Measurements from ENCODE around the gene CDHR3.
"Not testable (repeated sequence)": the region's sequence is repeated elsewhere in the genome, so short reads cannot be mapped to it uniquely, and the experiment has no call there.

CDHR3 gene

DNA sequence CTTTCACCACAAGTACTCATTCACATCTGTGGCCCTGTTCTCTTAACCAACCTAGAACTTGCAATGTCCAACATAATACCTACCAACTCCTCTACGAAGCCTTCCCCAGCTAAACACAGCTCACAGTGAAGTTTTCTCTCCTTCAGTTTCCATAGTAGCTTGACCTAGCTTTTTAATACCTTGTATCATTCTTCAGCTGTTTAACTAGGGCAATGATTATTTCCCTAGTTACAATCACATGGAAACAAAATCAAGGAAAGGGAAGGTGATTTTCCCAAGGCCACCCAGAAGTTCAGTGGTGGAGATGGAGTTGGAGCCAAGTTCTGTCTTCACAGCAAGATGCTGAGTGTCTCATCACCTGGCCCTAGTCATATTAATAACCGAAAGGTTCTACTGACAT, 16.3 kb downstream of the CDHR3 start:
- H3K4me3 ChIP-seq (ENCODE audit: low read depth, low read length) = no peak overlapping the region
- H3K4me1 ChIP-seq (ENCODE audit: control insufficient read depth, insufficient read depth, low read length, unreplicated experiment) = no peaks in the 10 kb centered on the region
- no peaks in the 10 kb centered on the region for H3K36me3 ChIP-seq (ENCODE audit: insufficient read depth, low read length)
- H3K27ac ChIP-seq (ENCODE audit: low read depth, low read length) = no peak overlapping the region
- peaks cover 17% of the 10 kb centered on the region; the same call in 1 of the 2 replicates for H3K27me3 ChIP-seq (ENCODE audit: insufficient read depth, low read length)
- no peak overlapping the region for H2AFZ ChIP-seq (ENCODE audit: low read length, unreplicated experiment)
- H3K79me2 ChIP-seq (ENCODE audit: control insufficient read depth, insufficient read depth, low read length, unreplicated experiment) = no peaks in the 10 kb centered on the region

DNA sequence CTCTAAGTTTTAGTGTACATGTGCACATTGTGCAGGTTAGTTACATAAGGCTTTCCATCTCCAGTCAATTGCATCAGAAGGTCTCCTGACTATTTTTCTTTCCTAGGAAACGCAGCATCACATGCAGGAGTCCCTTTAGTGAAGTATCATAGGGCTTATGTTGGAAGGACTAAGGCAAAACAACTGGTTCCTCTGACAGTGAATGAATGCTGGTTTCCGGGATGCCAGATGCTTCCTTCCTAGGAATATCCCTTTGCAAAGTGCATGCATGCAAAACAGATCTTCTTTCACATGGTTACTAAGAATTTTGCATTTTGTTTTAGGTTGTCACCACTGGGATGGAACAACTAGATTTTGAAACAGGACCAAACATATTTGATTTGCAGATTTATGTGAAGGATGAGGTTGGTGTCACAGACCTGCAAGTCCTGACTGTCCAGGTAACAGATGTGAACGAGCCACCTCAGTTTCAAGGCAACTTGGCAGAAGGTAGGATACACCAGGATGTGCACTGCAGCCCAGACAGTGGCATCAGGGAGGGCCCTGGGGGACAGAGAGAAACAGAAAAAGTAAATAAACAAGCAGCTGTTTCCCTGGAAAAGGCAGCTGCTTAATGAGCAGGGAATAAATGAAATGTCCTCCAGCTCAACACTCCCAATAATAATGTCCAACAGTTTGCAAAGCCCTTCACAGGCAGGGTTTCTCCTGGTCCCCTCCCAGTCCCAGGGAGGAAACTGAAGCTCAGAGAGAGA, 17.8 kb downstream of the CDHR3 start:
- Histone ChIP-seq H3K4me3 (ENCODE audit: low read depth, low read length) (no peak overlapping the region), H2AFZ (ENCODE audit: low read length, unreplicated experiment) (no peak overlapping the region), H3K4me1 (ENCODE audit: control insufficient read depth, insufficient read depth, low read length, unreplicated experiment) (no peaks in the 10 kb centered on the region), H3K36me3 (ENCODE audit: insufficient read depth, low read length) (no peaks in the 10 kb centered on the region), H3K27ac (ENCODE audit: low read depth, low read length) (no peak overlapping the region), H3K27me3 (ENCODE audit: insufficient read depth, low read length) (peaks cover 26% of the 10 kb centered on the region), H3K79me2 (ENCODE audit: control insufficient read depth, insufficient read depth, low read length, unreplicated experiment) (no peaks in the 10 kb centered on the region)

DNA sequence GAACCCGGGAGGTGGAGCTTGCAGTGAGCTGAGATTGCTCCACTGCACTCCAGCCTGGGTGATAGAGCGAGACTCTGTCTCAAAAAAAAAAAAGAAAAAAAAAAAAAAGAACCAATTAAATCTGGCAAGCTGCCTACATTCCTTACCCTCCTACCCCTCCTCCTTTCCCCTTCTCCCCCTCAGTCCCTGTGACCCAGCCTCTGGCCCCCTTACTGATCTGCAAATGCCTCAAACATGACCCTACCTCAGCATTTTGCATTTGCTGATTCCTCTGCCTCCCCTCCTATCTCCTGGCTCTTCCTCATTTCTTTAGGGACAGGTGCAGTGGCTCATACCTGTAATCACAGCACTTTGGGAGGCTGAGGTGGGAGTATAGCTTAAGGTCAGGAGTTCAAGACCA, 19.3 kb downstream of the CDHR3 start:
- H3K27me3 ChIP-seq (ENCODE audit: insufficient read depth, low read length) = peaks cover 37% of the 10 kb centered on the region
- no peaks in the 10 kb centered on the region for H3K36me3 ChIP-seq (ENCODE audit: insufficient read depth, low read length)
- H3K27ac ChIP-seq (ENCODE audit: low read depth, low read length) = no peak overlapping the region
- H3K4me3 ChIP-seq (ENCODE audit: low read depth, low read length) = no peak overlapping the region
- no peaks in the 10 kb centered on the region for H3K79me2 ChIP-seq (ENCODE audit: control insufficient read depth, insufficient read depth, low read length, unreplicated experiment)
- no peaks in the 10 kb centered on the region for H3K4me1 ChIP-seq (ENCODE audit: control insufficient read depth, insufficient read depth, low read length, unreplicated experiment)
- no peak overlapping the region for H2AFZ ChIP-seq (ENCODE audit: low read length, unreplicated experiment)

DNA sequence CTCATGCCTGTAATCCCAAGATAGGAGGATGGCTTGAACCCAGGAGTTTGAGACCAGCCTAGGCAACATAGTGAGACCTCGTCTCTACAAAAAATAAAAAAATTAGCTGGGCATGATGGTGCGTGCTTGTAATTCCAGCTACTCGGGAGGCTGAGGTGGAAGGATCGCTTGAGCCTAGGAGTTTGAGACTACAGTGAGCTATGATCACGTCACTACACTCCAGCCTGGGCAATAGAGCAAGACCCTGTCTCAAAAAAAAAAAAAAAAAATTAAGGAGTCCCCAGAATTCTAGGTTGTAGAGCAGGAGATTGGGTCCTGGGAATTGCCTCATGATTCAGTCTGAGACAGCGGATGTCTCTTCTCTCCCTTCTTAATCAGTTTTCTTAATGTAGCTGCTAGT, 21.7 kb downstream of the CDHR3 start:
- not testable (repeated sequence) for H3K4me1 ChIP-seq (ENCODE audit: control insufficient read depth, insufficient read depth, low read length, unreplicated experiment); H3K36me3 ChIP-seq (ENCODE audit: insufficient read depth, low read length); H3K79me2 ChIP-seq (ENCODE audit: control insufficient read depth, insufficient read depth, low read length, unreplicated experiment); H2AFZ ChIP-seq (ENCODE audit: low read length, unreplicated experiment); H3K4me3 ChIP-seq (ENCODE audit: low read depth, low read length); H3K27ac ChIP-seq (ENCODE audit: low read depth, low read length)
- H3K27me3 ChIP-seq (ENCODE audit: insufficient read depth, low read length) = peaks cover 43% of the 10 kb centered on the region

DNA sequence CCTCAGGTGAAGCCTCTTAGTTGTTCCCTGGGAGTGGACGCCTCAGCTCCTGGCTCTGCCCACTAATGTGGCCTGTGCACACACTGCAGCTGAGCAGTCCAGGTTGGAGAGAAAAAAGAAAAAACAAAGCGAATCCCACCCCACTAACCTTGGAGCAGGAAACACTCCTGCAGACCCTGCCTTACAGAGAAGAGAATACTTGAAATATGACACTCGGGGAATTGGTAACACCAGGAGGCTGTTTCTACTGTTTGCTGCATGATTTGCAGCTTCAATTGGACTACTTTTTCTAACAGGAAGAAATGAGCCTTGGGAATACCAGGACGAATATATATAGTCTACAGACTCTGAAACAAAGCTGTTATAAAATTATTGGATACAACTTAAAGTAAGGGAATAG, 22.2 kb downstream of the CDHR3 start:
- Histone ChIP-seq H3K36me3 (ENCODE audit: insufficient read depth, low read length) (no peaks in the 10 kb centered on the region), H3K27ac (ENCODE audit: low read depth, low read length) (no peak overlapping the region), H2AFZ (ENCODE audit: low read length, unreplicated experiment) (no peak overlapping the region), H3K27me3 (ENCODE audit: insufficient read depth, low read length) (peaks cover 47% of the 10 kb centered on the region), H3K4me1 (ENCODE audit: control insufficient read depth, insufficient read depth, low read length, unreplicated experiment) (no peaks in the 10 kb centered on the region), H3K4me3 (ENCODE audit: low read depth, low read length) (no peak overlapping the region), H3K79me2 (ENCODE audit: control insufficient read depth, insufficient read depth, low read length, unreplicated experiment) (no peaks in the 10 kb centered on the region)

DNA sequence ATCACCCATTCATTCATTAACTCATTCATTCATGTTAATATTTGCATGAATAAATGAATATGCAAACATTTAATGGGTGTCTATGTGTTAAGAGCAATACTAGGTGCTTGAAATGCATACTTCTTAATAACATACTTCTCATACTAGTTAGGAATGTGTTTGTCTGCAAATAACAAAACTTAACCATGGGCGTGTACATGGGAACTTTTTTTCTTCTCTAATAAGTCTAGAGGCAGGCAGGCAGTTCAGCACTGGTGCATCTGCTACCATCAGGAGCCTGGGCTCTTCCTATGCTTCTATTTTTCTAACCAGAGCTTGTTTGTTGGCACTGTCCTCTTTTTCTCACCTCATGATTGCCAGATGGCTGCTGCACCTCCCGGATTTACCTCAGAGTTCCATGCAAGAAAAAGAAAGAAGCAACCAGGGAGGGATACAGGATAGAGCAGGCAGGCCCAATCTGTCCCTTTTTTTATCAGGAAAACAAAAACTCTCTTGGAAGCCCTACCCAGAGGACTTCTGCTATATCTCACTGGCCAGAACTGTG, 22.7 kb downstream of the CDHR3 start:
- Histone ChIP-seq H3K27me3 (ENCODE audit: insufficient read depth, low read length) (peaks cover 51% of the 10 kb centered on the region), H3K36me3 (ENCODE audit: insufficient read depth, low read length) (no peaks in the 10 kb centered on the region), H3K4me3 (ENCODE audit: low read depth, low read length) (no peak overlapping the region), H3K4me1 (ENCODE audit: control insufficient read depth, insufficient read depth, low read length, unreplicated experiment) (no peaks in the 10 kb centered on the region), H2AFZ (ENCODE audit: low read length, unreplicated experiment) (no peak overlapping the region), H3K27ac (ENCODE audit: low read depth, low read length) (no peak overlapping the region), H3K79me2 (ENCODE audit: control insufficient read depth, insufficient read depth, low read length, unreplicated experiment) (no peaks in the 10 kb centered on the region)

DNA sequence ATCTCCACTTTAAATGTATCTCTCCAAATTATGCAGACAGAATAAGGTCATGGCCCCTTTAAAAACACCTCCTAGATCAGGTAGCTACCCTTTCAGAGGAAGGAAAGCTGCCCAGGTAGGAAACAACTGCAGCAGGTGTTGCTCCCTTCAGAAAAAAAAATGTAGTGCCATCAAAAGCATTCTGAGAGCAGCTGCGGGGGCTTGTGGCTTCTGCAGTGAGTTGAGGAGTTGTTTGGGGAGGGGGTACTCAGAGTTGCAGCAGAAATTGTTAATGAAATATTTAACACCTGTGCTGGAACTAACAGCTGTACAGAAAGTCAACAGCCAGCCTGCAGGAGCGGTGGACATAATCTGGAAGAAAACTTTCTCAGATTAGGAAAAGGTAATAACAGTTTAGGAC, 24.0 kb downstream of the CDHR3 start:
- Histone ChIP-seq H3K4me3 (ENCODE audit: low read depth, low read length) (no peak overlapping the region), H3K27ac (ENCODE audit: low read depth, low read length) (no peak overlapping the region), H3K36me3 (ENCODE audit: insufficient read depth, low read length) (no peaks in the 10 kb centered on the region), H3K79me2 (ENCODE audit: control insufficient read depth, insufficient read depth, low read length, unreplicated experiment) (no peaks in the 10 kb centered on the region), H3K4me1 (ENCODE audit: control insufficient read depth, insufficient read depth, low read length, unreplicated experiment) (no peaks in the 10 kb centered on the region), H2AFZ (ENCODE audit: low read length, unreplicated experiment) (no peak overlapping the region), H3K27me3 (ENCODE audit: insufficient read depth, low read length) (peaks cover 53% of the 10 kb centered on the region)

DNA sequence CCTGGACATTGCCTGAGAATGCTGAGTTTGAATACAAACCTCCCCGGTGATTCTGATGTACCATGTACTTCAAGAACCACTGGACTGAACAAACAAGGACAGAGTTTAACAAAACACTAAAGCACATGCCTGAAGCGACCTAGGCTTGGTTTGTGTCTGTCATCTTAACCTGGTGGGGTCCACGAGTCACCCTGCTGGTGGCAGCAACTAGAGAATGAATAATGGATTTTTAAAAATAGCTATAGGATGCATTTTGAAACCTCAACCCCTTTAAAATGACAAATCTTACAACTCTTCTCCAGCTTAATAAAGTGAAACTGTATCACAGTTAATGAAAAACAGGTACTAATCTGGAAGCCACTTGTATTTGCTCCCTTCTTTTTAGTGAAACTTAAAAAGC, 25.2 kb downstream of the CDHR3 start:
- Histone ChIP-seq H3K27me3 (ENCODE audit: insufficient read depth, low read length) (peaks cover 50% of the 10 kb centered on the region), H3K4me1 (ENCODE audit: control insufficient read depth, insufficient read depth, low read length, unreplicated experiment) (no peaks in the 10 kb centered on the region)

DNA sequence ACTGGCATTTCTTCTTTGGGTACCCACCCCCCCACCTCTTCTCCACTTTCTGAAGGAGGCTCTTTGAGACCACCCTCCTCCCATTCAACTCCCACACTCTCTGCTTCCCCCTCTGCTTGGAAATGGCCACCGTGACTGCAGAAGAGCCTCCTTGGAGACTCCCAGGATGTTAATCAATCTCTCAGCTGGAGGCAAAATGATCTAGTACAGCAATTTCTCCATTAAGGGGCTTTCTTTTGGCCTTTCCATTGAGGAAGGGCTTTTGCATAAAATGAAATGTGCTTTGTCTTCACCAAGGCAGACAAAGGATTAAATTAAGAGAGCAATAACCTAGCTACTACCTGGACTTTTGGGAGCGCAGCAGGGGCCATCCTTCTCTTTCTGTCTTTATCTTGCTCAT, 26.1 kb downstream of the CDHR3 start:
- no peak overlapping the region for H3K4me3 ChIP-seq (ENCODE audit: low read depth, low read length)
- H3K27ac ChIP-seq (ENCODE audit: low read depth, low read length) = no peak overlapping the region
- H3K4me1 ChIP-seq (ENCODE audit: control insufficient read depth, insufficient read depth, low read length, unreplicated experiment) = no peaks in the 10 kb centered on the region
- no peak overlapping the region for H2AFZ ChIP-seq (ENCODE audit: low read length, unreplicated experiment)
- H3K79me2 ChIP-seq (ENCODE audit: control insufficient read depth, insufficient read depth, low read length, unreplicated experiment) = no peaks in the 10 kb centered on the region
- no peaks in the 10 kb centered on the region for H3K36me3 ChIP-seq (ENCODE audit: insufficient read depth, low read length)
- peaks cover 47% of the 10 kb centered on the region for H3K27me3 ChIP-seq (ENCODE audit: insufficient read depth, low read length)

More for the DNA sequence above, 25.2 kb downstream of the CDHR3 start:
- H3K27ac ChIP-seq (ENCODE audit: low read depth, low read length) = no peak overlapping the region
- H3K4me3 ChIP-seq (ENCODE audit: low read depth, low read length) = no peak overlapping the region
- H3K36me3 ChIP-seq (ENCODE audit: insufficient read depth, low read length) = no peaks in the 10 kb centered on the region
- no peaks in the 10 kb centered on the region for H3K79me2 ChIP-seq (ENCODE audit: control insufficient read depth, insufficient read depth, low read length, unreplicated experiment)
- no peak overlapping the region for H2AFZ ChIP-seq (ENCODE audit: low read length, unreplicated experiment)

DNA sequence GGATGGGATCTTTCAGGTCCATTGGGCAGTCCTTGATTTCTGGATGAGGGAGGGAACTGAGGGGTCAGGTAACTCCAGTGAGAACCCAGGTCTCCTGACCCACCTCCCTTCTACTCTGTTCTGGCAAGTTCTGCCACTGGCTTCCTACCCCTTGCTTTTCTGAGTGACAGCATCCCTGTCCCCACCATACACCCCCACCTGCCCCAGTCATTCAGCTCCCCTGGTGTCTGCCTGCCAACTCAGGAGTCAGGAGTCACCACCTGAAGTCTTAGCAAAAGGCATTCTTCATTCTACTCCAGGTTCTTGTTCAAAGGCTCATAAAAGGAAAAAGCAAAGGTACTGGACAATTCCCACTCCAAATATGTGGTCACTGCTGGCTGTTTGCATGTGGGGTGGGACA, 26.6 kb downstream of the CDHR3 start:
- H3K27ac ChIP-seq (ENCODE audit: low read depth, low read length) = no peak overlapping the region
- H2AFZ ChIP-seq (ENCODE audit: low read length, unreplicated experiment) = no peak overlapping the region
- H3K4me1 ChIP-seq (ENCODE audit: control insufficient read depth, insufficient read depth, low read length, unreplicated experiment) = no peaks in the 10 kb centered on the region
- H3K4me3 ChIP-seq (ENCODE audit: low read depth, low read length) = no peak overlapping the region
- no peaks in the 10 kb centered on the region for H3K79me2 ChIP-seq (ENCODE audit: control insufficient read depth, insufficient read depth, low read length, unreplicated experiment)
- no peaks in the 10 kb centered on the region for H3K36me3 ChIP-seq (ENCODE audit: insufficient read depth, low read length)
- peaks cover 50% of the 10 kb centered on the region for H3K27me3 ChIP-seq (ENCODE audit: insufficient read depth, low read length)

DNA sequence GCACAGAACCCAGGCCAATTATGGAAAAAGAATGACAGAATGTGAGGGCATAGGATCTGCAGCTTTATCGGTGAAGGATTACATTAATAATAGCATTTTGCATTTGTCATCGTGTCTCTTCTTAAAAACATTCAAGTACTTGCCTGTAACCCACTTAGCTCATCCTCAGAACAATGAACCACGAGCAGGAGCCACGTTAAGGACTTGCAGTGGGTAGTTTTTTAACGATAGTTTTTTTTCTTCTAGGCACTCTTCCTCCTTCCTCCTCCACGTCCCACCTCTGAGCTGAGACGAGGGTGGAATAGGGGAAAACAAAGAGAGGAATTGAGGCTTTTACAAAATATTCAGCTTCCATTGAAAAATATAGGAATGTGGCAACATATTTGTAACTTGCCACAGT, 27.1 kb downstream of the CDHR3 start:
- H2AFZ ChIP-seq (ENCODE audit: low read length, unreplicated experiment) = no peak overlapping the region
- H3K4me1 ChIP-seq (ENCODE audit: control insufficient read depth, insufficient read depth, low read length, unreplicated experiment) = no peaks in the 10 kb centered on the region
- H3K27ac ChIP-seq (ENCODE audit: low read depth, low read length) = no peak overlapping the region
- H3K36me3 ChIP-seq (ENCODE audit: insufficient read depth, low read length) = no peaks in the 10 kb centered on the region
- H3K27me3 ChIP-seq (ENCODE audit: insufficient read depth, low read length) = peaks cover 47% of the 10 kb centered on the region
- H3K79me2 ChIP-seq (ENCODE audit: control insufficient read depth, insufficient read depth, low read length, unreplicated experiment) = no peaks in the 10 kb centered on the region
- no peak overlapping the region for H3K4me3 ChIP-seq (ENCODE audit: low read depth, low read length)
